Stomach (tissue), 9 donors: ENCODE data around the gene B4GALT3. TPM values are rescaled to one million over a fixed set of nuclear protein-coding genes. Genes with fewer than 3 reads are reported as not detected.
A peak's percentile ranks its signal among the peaks of the same experiment; 100 is the strongest.

ENCODE experiments used
- DNase-seq, 2 donors: peaks; one replicate each; pipeline versions ENCODE4 v3.0.0 to v3.0.0-alpha.2; 2013 to 2019
- H3K27ac ChIP-seq, 5 donors: fragments of 200-600 bp in 4 of 5; sonication (generic) in 4 of 5; one replicate each; pipeline ENCODE4 v1.5.1; 2013 to 2019; ENCODE audit warnings: mild to moderate bottlenecking in 1 of 5, moderate library complexity in 1 of 5
- H3K27me3 ChIP-seq, 3 donors: fragments of 200-600 bp; sonication (generic); one replicate each; pipeline ENCODE4 v1.5.1; 2017 to 2019; ENCODE audit warnings: mixed run types in 1 of 3
- H3K36me3 ChIP-seq, 4 donors: fragments of 200-600 bp; sonication (generic); 1 replicate in 3 of 4; 2 replicates in 1 of 4; pipeline ENCODE4 v1.5.1; 2016 to 2019
- H3K4me1 ChIP-seq, 4 donors: fragments of 200-600 bp; sonication (generic); one replicate each; pipeline ENCODE4 v1.5.1; 2016 to 2019
- H3K4me3 ChIP-seq, 4 donors: fragments of 200-600 bp; sonication (generic) in 3 of 4; one replicate each; pipeline ENCODE4 v1.5.1; 2016 to 2019; ENCODE audit warnings: mild to moderate bottlenecking in 1 of 4
- H3K9me3 ChIP-seq, 4 donors: fragments of 200-600 bp; sonication (generic); one replicate each; pipeline ENCODE4 v1.5.1; 2016 to 2019
- EP300 ChIP-seq: sonication (generic); formaldehyde crosslinking; IDR thresholded peaks from one replicate; pipeline ENCODE4 v1.6.1; 2017; ENCODE audit warnings: antibody characterized with exemption
- POLR2A ChIP-seq, 4 donors: fragments of 450-650 bp; IDR thresholded peaks; one replicate each; pipeline ENCODE4 v1.6.1; 2016; ENCODE audit warnings: antibody characterized with exemption in 4 of 4, control low read depth in 2 of 4, mild to moderate bottlenecking in 1 of 4, moderate library complexity in 1 of 4
- POLR2AphosphoS5 ChIP-seq, 3 donors: sonication (generic); formaldehyde crosslinking; IDR thresholded peaks; one replicate each; pipeline ENCODE4 v1.6.1; 2016; ENCODE audit warnings: antibody characterized with exemption in 3 of 3
- WGBS, 5 donors: extraction: QIAGEN DNeasy Blood & Tissue Kit in 3 of 5; methylation state at CpG; one replicate each; pipeline versions ENCODE4 v1.1.5 to v1.1.7; 2013 to 2018; 5-methylcytosine and 5-hydroxymethylcytosine counted together
- intact Hi-C: fragments of 100-400 bp; cut with DNase I; formaldehyde crosslinking; loops from one replicate; pipeline ENCODE4 v1.15.1; 2023; ENCODE audit warnings: low total_unique reads
- polyA plus RNA-seq, 3 donors: library from polyadenylated mRNA; stranded (reverse); fragments of 200-250 nt; gene quantifications; one replicate each; pipeline ENCODE4 v1.2.3, GENCODE V29; 2013
- small RNA-seq, 4 donors: library from RNA; depleted of rRNA; stranded (forward); fragments of <200 nt; gene quantifications; one replicate each; pipeline ENCODE3, GENCODE V24; 2016
- total RNA-seq, 5 donors: library from RNA; depleted of rRNA; stranded (reverse); fragments of >200 nt; gene quantifications; one replicate each; pipeline versions ENCODE4 v1.1.0 to v1.2.3, GENCODE V29; 2014 to 2016
- TF ChIP-seq, protein P1 (sequence below), 7 experiments: fragments of 450-650 bp in 4 of 7; fragments of 200-600 bp in 3 of 7; sonication (generic) in 3 of 7; IDR thresholded peaks; one replicate each; pipeline ENCODE4 v1.5.1; 2016 to 2019; ENCODE audit warnings: antibody characterized with exemption in 7 of 7, control low read depth in 2 of 7, mild to moderate bottlenecking in 1 of 7
- donor health status: healthy with polysubstance abuse.
- donor health status: Bipolar disorder and iron deficiency.
- donor health status: healthy.

B4GALT3 gene
- total and polyA plus RNA-seq, 8 donors, result 12.2 to 25.8 (median 17.5) TPM

DNA sequence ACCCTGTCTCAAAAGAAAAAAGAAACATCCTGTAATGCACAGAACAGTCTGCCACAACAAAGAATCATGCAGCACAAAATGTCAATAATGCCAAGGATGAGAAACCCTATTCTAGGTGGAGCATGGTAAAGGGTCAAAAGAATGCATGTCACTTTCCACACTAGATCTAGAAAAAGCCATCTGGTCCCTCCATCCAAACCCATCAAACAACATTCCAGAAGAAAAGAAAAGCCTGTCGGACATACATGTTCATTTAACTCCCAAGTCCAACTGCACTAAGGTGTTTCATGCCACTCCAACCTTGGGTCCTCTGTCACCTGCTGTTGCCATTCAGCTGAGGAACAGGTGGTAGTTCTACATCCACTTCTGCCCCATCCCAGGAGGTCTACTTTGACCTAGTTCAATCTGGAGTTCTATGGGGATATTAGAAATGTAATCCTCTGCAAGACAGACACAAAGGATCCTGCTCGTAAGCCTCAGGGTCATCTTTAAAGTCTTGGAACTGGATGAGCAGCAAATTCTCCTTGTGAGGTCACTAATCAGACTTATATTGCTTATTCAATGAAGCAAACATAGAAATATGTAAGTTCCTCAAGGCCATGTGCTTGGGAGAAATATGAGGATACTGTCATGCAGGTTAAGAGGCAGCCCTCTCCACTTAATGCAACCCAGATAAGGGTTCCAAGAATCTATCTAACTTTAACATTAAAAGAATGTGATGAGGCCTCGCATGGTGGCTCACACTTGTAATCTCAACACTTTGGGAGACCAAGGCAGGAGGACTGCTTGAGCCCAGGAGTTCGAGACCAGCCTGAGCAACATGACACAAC is 48.5 kb downstream of the B4GALT3 start:
- intact Hi-C loops, result no loop called here
- H3K9me3 ChIP-seq, result no peaks in the 10 kb centered on the region
- TF ChIP-seq EP300 (no peak), POLR2A (IDR thresholded peaks at IDR 0.05) (no peak), POLR2AphosphoS5 (IDR thresholded peaks at IDR 0.05) (no peak)
- TF ChIP-seq, protein P1, sequence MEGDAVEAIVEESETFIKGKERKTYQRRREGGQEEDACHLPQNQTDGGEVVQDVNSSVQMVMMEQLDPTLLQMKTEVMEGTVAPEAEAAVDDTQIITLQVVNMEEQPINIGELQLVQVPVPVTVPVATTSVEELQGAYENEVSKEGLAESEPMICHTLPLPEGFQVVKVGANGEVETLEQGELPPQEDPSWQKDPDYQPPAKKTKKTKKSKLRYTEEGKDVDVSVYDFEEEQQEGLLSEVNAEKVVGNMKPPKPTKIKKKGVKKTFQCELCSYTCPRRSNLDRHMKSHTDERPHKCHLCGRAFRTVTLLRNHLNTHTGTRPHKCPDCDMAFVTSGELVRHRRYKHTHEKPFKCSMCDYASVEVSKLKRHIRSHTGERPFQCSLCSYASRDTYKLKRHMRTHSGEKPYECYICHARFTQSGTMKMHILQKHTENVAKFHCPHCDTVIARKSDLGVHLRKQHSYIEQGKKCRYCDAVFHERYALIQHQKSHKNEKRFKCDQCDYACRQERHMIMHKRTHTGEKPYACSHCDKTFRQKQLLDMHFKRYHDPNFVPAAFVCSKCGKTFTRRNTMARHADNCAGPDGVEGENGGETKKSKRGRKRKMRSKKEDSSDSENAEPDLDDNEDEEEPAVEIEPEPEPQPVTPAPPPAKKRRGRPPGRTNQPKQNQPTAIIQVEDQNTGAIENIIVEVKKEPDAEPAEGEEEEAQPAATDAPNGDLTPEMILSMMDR (IDR thresholded peaks at IDR 0.05), result no peak
- WGBS, 5 donors, result 90 to 96% (median 93%) methylated on average over 4 of the region's 4 CpGs
- peaks cover 21 to 60% (median 48%) of the 10 kb centered on the region in 4 donors for H3K4me1 ChIP-seq
- no peak overlapping the region for H3K4me3 ChIP-seq
- H3K27ac ChIP-seq, result no peak overlapping the region
- peaks cover 39 to 62% (median 61%) of the 10 kb centered on the region in 4 donors for H3K36me3 ChIP-seq
- no peak for DNase-seq
- no peaks in the 10 kb centered on the region for H3K27me3 ChIP-seq

DNA sequence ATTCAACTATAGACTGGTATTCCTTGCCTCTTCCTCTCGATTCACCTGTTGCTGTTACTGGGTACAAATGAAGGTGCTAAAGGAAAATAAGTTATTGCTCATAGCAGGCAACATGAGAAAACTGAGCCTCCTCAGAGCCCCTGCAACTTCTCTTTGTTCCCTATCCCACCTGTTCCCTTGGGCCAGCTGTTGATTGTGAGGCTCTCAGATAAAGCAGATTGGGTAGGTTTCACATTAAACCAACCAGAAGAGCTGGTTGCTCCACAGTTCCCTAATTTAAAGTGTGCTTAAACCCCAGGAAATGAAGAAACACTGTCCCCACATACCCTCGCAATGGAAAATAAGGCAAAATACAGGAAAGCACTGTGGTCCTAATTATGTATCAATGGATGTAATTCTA is 49.7 kb downstream of the B4GALT3 start:
- TF ChIP-seq POLR2A (IDR thresholded peaks at IDR 0.05), result no peak
- TF ChIP-seq POLR2AphosphoS5 (IDR thresholded peaks at IDR 0.05), result no peak
- TF ChIP-seq, protein P1 (IDR thresholded peaks at IDR 0.05), result no peak
- TF ChIP-seq EP300, result no peak
- 75 to 91% (median 80%) methylated on average over 2 of the region's 2 CpGs for WGBS, 5 donors
- no peak for DNase-seq
- Histone ChIP-seq H3K4me3 (no peak overlapping the region), H3K9me3 (no peaks in the 10 kb centered on the region), H3K36me3 (peaks cover 50 to 73% (median 73%) of the 10 kb centered on the region in 4 donors), H3K27me3 (no peaks in the 10 kb centered on the region), H3K27ac (peak overlapping the region in 1 of 5 donors; percentile 38), H3K4me1 (peaks cover 17 to 54% (median 42%) of the 10 kb centered on the region in 4 donors)
- intact Hi-C loops, result no loop called here

DNA sequence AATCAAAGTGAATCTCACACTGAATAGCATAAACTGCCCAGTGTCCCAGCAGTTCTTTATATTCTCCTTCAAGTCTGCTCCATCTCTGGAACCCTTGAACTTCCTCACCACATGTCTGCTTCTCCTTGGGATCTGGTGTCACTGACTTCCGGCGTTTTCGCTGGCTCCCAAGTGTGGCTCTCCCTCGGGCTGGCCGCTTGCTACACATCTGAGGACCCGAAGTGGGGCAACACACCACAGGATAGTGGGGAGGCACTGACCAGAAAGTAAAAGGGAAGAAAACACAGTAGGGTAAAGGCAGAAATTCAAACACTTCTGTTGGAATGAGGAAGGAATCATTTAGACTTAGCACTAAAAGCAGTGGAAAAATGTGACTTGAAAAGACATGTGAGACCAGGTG is 54.3 kb downstream of the B4GALT3 start:
- no peak for DNase-seq
- TF ChIP-seq, protein P1 (IDR thresholded peaks at IDR 0.05), result no peak
- no peak for TF ChIP-seq POLR2AphosphoS5 (IDR thresholded peaks at IDR 0.05)
- TF ChIP-seq POLR2A (IDR thresholded peaks at IDR 0.05), result no peak
- TF ChIP-seq EP300, result no peak
- Histone ChIP-seq H3K4me1 (peaks cover 16 to 53% (median 39%) of the 10 kb centered on the region in 4 donors), H3K9me3 (no peaks in the 10 kb centered on the region), H3K4me3 (no peak overlapping the region), H3K36me3 (peaks cover 64 to 84% (median 82%) of the 10 kb centered on the region in 4 donors), H3K27ac (no peak overlapping the region), H3K27me3 (no peaks in the 10 kb centered on the region)
- intact Hi-C loops, result no loop called here
- 87 to 91% (median 88%) methylated on average over 6 of the region's 6 CpGs for WGBS, 5 donors

DNA sequence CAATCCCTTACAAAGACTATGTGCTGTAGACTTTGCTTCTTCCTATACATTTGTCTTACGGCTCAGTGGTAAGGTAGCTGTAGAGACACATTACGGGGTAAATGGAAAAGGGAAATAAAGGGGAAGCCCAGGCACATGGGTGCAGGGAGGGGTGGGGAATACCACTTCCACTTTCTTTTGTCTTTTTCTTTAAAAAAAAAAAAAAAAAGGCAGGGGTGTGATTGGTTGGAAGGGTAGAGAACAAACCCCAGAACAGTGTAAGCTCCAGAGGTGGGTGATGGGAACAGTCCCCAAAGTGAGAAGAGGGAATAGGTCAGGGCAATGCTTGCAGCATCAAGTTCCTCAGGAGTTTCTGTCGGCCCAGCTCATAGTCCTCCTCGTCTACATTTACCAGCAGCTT is 55.5 kb downstream of the B4GALT3 start:
- DNase-seq, result no peak
- no peaks in the 10 kb centered on the region for H3K9me3 ChIP-seq
- H3K36me3 ChIP-seq, result peaks cover 58 to 72% (median 71%) of the 10 kb centered on the region in 4 donors
- no peaks in the 10 kb centered on the region for H3K27me3 ChIP-seq
- H3K4me1 ChIP-seq, result peaks cover 21 to 48% (median 36%) of the 10 kb centered on the region in 4 donors
- no peak overlapping the region for H3K4me3 ChIP-seq
- TF ChIP-seq POLR2AphosphoS5 (IDR thresholded peaks at IDR 0.05) (no peak), EP300 (no peak), POLR2A (IDR thresholded peaks at IDR 0.05) (no peak)
- TF ChIP-seq, protein P1 (IDR thresholded peaks at IDR 0.05), result no peak
- intact Hi-C loops, result no loop called here
- WGBS, 5 donors, result 66 to 79% (median 77%) methylated on average over 4 of the region's 4 CpGs
- peak overlapping the region in 1 of 5 donors; percentile 10 for H3K27ac ChIP-seq

Small RNA genes lying within 50 kb of the gene (small RNA-seq; reads per million reads assigned to genes)
- 0 reads per million in 4 donors for gene RF01225

Other genes with a start within 250 kb of the B4GALT3 start
- 1 to 10 TPM in 1 of 5 donors, not detected in 4; 4.2 TPM for gene ITLN2, start 222.7 kb downstream of the B4GALT3 start, total RNA-seq
- under 1 TPM in 1 of 3 donors, not detected in 2; 0.37 TPM for gene ITLN2, start 222.7 kb downstream of the B4GALT3 start, polyA plus RNA-seq
- gene F11R, start 156.4 kb downstream of the B4GALT3 start, total RNA-seq, result 100 to 1,000 TPM in 1 of 5 donors, 10 to 100 TPM in 3, 1 to 10 TPM in 1; 7.6 to 130 (median 20.9) TPM
- gene F11R, start 156.4 kb downstream of the B4GALT3 start, polyA plus RNA-seq, result 10 to 100 TPM; 13.4 to 41.5 (median 29.2) TPM
- gene TSTD1, start 138.5 kb downstream of the B4GALT3 start, total RNA-seq, result 100 to 1,000 TPM in 1 of 5 donors, 10 to 100 TPM in 3, not detected in 1; 13.2 to 112 (median 42.7) TPM
- 100 to 1,000 TPM; 117 to 186 (median 158) TPM for gene TSTD1, start 138.5 kb downstream of the B4GALT3 start, polyA plus RNA-seq
- 100 to 1,000 TPM in 1 of 5 donors, 10 to 100 TPM in 3, 1 to 10 TPM in 1; 7.2 to 566 (median 65.2) TPM for gene USF1, start 131.5 kb downstream of the B4GALT3 start, total RNA-seq
- gene USF1, start 131.5 kb downstream of the B4GALT3 start, polyA plus RNA-seq, result 10 to 100 TPM; 48.0 to 73.1 (median 55.9) TPM
- 10 to 100 TPM in 3 of 5 donors, 1 to 10 TPM in 2; 2.6 to 28.6 (median 12.9) TPM for gene ARHGAP30, start 107.6 kb downstream of the B4GALT3 start, total RNA-seq
- 1 to 10 TPM; 2.8 to 5.5 (median 4.6) TPM for gene ARHGAP30, start 107.6 kb downstream of the B4GALT3 start, polyA plus RNA-seq
- 10 to 100 TPM in 2 of 5 donors, 1 to 10 TPM in 3; 2.0 to 20.3 (median 7.0) TPM for gene NECTIN4, start 87.9 kb downstream of the B4GALT3 start, total RNA-seq
- gene NECTIN4, start 87.9 kb downstream of the B4GALT3 start, polyA plus RNA-seq, result 10 to 100 TPM in 1 of 3 donors, 1 to 10 TPM in 2; 1.7 to 14.2 (median 2.6) TPM
- gene KLHDC9, start 79.1 kb downstream of the B4GALT3 start, total RNA-seq, result 10 to 100 TPM in 1 of 5 donors, 1 to 10 TPM in 4; 1.3 to 41.4 (median 2.4) TPM
- gene KLHDC9, start 79.1 kb downstream of the B4GALT3 start, polyA plus RNA-seq, result 1 to 10 TPM; 4.7 to 6.3 (median 5.3) TPM
- gene PFDN2, start 59.5 kb downstream of the B4GALT3 start, total RNA-seq, result 10 to 100 TPM in 3 of 5 donors, not detected in 2; 11.6 to 21.3 (median 19.3) TPM
- 100 to 1,000 TPM in 2 of 3 donors, 10 to 100 TPM in 1; 97.5 to 166 (median 122) TPM for gene PFDN2, start 59.5 kb downstream of the B4GALT3 start, polyA plus RNA-seq
- 10 to 100 TPM in 4 of 5 donors, 1 to 10 TPM in 1; 8.8 to 77.9 (median 20.9) TPM for gene NIT1, start 59.4 kb downstream of the B4GALT3 start, total RNA-seq
- 10 to 100 TPM; 20.0 to 34.2 (median 27.3) TPM for gene NIT1, start 59.4 kb downstream of the B4GALT3 start, polyA plus RNA-seq
- gene DEDD, start 44.8 kb downstream of the B4GALT3 start, total RNA-seq, result 10 to 100 TPM in 3 of 5 donors, 1 to 10 TPM in 2; 2.3 to 35.9 (median 14.3) TPM
- gene DEDD, start 44.8 kb downstream of the B4GALT3 start, polyA plus RNA-seq, result 10 to 100 TPM; 16.5 to 31.9 (median 18.6) TPM
- gene UFC1, start 23.5 kb downstream of the B4GALT3 start, total RNA-seq, result 10 to 100 TPM in 4 of 5 donors, not detected in 1; 21.9 to 95.1 (median 33.6) TPM
- 100 to 1,000 TPM; 163 to 206 (median 203) TPM for gene UFC1, start 23.5 kb downstream of the B4GALT3 start, polyA plus RNA-seq
- gene USP21, start 18.0 kb downstream of the B4GALT3 start, total RNA-seq, result 10 to 100 TPM; 13.6 to 35.3 (median 22.9) TPM
- 10 to 100 TPM; 16.2 to 23.2 (median 16.9) TPM for gene USP21, start 18.0 kb downstream of the B4GALT3 start, polyA plus RNA-seq
- 10 to 100 TPM in 4 of 5 donors, 1 to 10 TPM in 1; 9.5 to 52.7 (median 44.9) TPM for gene PPOX, start 11.1 kb downstream of the B4GALT3 start, total RNA-seq
- gene PPOX, start 11.1 kb downstream of the B4GALT3 start, polyA plus RNA-seq, result 10 to 100 TPM; 16.8 to 32.0 (median 31.6) TPM
- gene ADAMTS4, start 21.5 kb upstream of the B4GALT3 start, total RNA-seq, result 10 to 100 TPM in 2 of 5 donors, 1 to 10 TPM in 2, under 1 TPM in 1; 0.89 to 20.6 (median 2.8) TPM
- gene ADAMTS4, start 21.5 kb upstream of the B4GALT3 start, polyA plus RNA-seq, result 1 to 10 TPM; 1.1 to 4.2 (median 1.4) TPM
- 100 to 1,000 TPM in 2 of 5 donors, 10 to 100 TPM in 2, 1 to 10 TPM in 1; 9.9 to 165 (median 85.7) TPM for gene NDUFS2, start 24.9 kb upstream of the B4GALT3 start, total RNA-seq
- gene NDUFS2, start 24.9 kb upstream of the B4GALT3 start, polyA plus RNA-seq, result 10 to 100 TPM; 55.6 to 83.4 (median 81.9) TPM
- 10 to 100 TPM in 2 of 5 donors, 1 to 10 TPM in 2, not detected in 1; 1.4 to 27.0 (median 7.4) TPM for gene FCER1G, start 37.8 kb upstream of the B4GALT3 start, total RNA-seq
- gene FCER1G, start 37.8 kb upstream of the B4GALT3 start, polyA plus RNA-seq, result 100 to 1,000 TPM in 1 of 3 donors, 10 to 100 TPM in 2; 35.4 to 101 (median 50.6) TPM
- gene APOA2, start 46.1 kb upstream of the B4GALT3 start, total RNA-seq, result 1 to 10 TPM in 1 of 5 donors, not detected in 4; 5.3 TPM
- not detected for gene APOA2, start 46.1 kb upstream of the B4GALT3 start, polyA plus RNA-seq
- gene TOMM40L, start 48.6 kb upstream of the B4GALT3 start, total RNA-seq, result 1 to 10 TPM in 4 of 5 donors, under 1 TPM in 1; 0.58 to 7.3 (median 5.8) TPM
- gene TOMM40L, start 48.6 kb upstream of the B4GALT3 start, polyA plus RNA-seq, result 1 to 10 TPM; 7.9 to 9.9 (median 9.8) TPM
- under 1 TPM in 1 of 5 donors, not detected in 4; 0.55 TPM for gene NR1I3, start 60.7 kb upstream of the B4GALT3 start, total RNA-seq
- not detected for gene NR1I3, start 60.7 kb upstream of the B4GALT3 start, polyA plus RNA-seq
- 10 to 100 TPM in 2 of 5 donors, not detected in 3; 17.6 to 19.4 TPM for gene PCP4L1, start 81.2 kb upstream of the B4GALT3 start, total RNA-seq
- 10 to 100 TPM in 1 of 3 donors, not detected in 2; 12.6 TPM for gene PCP4L1, start 81.2 kb upstream of the B4GALT3 start, polyA plus RNA-seq
- gene MPZ, start 132.5 kb upstream of the B4GALT3 start, total RNA-seq, result 10 to 100 TPM in 1 of 5 donors, 1 to 10 TPM in 1, not detected in 3; 1.3 to 15.1 TPM
- 1 to 10 TPM; 1.4 to 2.8 (median 2.3) TPM for gene MPZ, start 132.5 kb upstream of the B4GALT3 start, polyA plus RNA-seq
- gene SDHC, start 136.9 kb upstream of the B4GALT3 start, total RNA-seq, result 100 to 1,000 TPM in 2 of 5 donors, 10 to 100 TPM in 3; 28.3 to 109 (median 83.1) TPM
- gene SDHC, start 136.9 kb upstream of the B4GALT3 start, polyA plus RNA-seq, result 100 to 1,000 TPM in 2 of 3 donors, 10 to 100 TPM in 1; 70.1 to 165 (median 152) TPM
- not detected for gene CFAP126, start 190.4 kb upstream of the B4GALT3 start, total RNA-seq
- not detected for gene CFAP126, start 190.4 kb upstream of the B4GALT3 start, polyA plus RNA-seq